GM19372 (cell line): ENCODE measurements around the gene ST3GAL2.
A peak's percentile ranks its signal among the peaks of the same experiment; 100 is the strongest.
"Not testable (repeated sequence)": the region's sequence is repeated elsewhere in the genome, so short reads cannot be mapped to it uniquely, and the experiment has no call there.

Experiments
- ATAC-seq: cut with Tn5 transposase; IDR thresholded peaks from one replicate; pipeline ENCODE4 v1.9.1; 2021; ENCODE audit warnings: mild to moderate bottlenecking, low read depth, moderate library complexity; ENCODE audit not compliant: unreplicated experiment

The ST3GAL2 gene

GRCh38 chr16:70391881-70392481 is 46.9 kb downstream of the ST3GAL2 start:
- no peak for ATAC-seq

GRCh38 chr16:70391446-70391845 is 47.5 kb downstream of the ST3GAL2 start:
- ATAC-seq: no peak

GRCh38 chr16:70390774-70391173 is 48.1 kb downstream of the ST3GAL2 start:
- ATAC-seq: no peak

GRCh38 chr16:70388006-70388680 is 50.8 kb downstream of the ST3GAL2 start:
- ATAC-seq: no peak

- not testable (repeated sequence) for ATAC-seq
Measured at GRCh38 chr16:70386289-70386986, 52.5 kb downstream of the ST3GAL2 start.

- no peak for ATAC-seq
Measured at GRCh38 chr16:70383421-70383960, 55.4 kb downstream of the ST3GAL2 start.

GRCh38 chr16:70381604-70382342 is 57.1 kb downstream of the ST3GAL2 start:
- no peak for ATAC-seq

GRCh38 chr16:70380919-70381603 is 57.8 kb downstream of the ST3GAL2 start:
- ATAC-seq: peak; percentile 86

GRCh38 chr16:70380248-70380918 is 58.5 kb downstream of the ST3GAL2 start:
- ATAC-seq: peak; percentile 4

- no peak for ATAC-seq
Measured at GRCh38 chr16:70378869-70379493, 59.9 kb downstream of the ST3GAL2 start.

GRCh38 chr16:70377782-70378181 is 61.1 kb downstream of the ST3GAL2 start:
- ATAC-seq: no peak

GRCh38 chr16:70375636-70376611 is 63.0 kb downstream of the ST3GAL2 start:
- no peak for ATAC-seq

- ATAC-seq: no peak
Measured at GRCh38 chr16:70374213-70374612, 64.7 kb downstream of the ST3GAL2 start.

- ATAC-seq: no peak
Measured at GRCh38 chr16:70372921-70373728, 65.8 kb downstream of the ST3GAL2 start.

- ATAC-seq: no peak
Measured at GRCh38 chr16:70370924-70371323, 68.0 kb downstream of the ST3GAL2 start.

GRCh38 chr16:70370145-70370544 is 68.8 kb downstream of the ST3GAL2 start:
- not testable (repeated sequence) for ATAC-seq

GRCh38 chr16:70364399-70364798 is 74.5 kb downstream of the ST3GAL2 start:
- no peak for ATAC-seq
